Astrocyte (in vitro differentiated cells and primary cell): ENCODE results near the gene HSPA12B. TPM values are rescaled to one million over a fixed set of nuclear protein-coding genes. Genes with fewer than 3 reads are reported as not detected.

Experiments
- DNase-seq: peaks from one replicate; pipeline ENCODE4 v3.0.0-alpha.2; 2010; ENCODE audit warnings: low read depth
- FAIRE-seq: peaks from 2 replicates; lab custom pipeline; 2011; peaks lifted over from hg19 to GRCh38; lab: Jason Lieb, UNC
- H2AFZ ChIP-seq: 2 replicates; pipeline ENCODE4 v1.6.0; 2012; ENCODE audit warnings: low read depth, low read length, inconsistent platforms
- H3K27ac ChIP-seq: 2 replicates; pipeline ENCODE4 v1.5.1; 2011; ENCODE audit warnings: low read depth, low read length, inconsistent platforms
- H3K27me3 ChIP-seq: 2 replicates; pipeline ENCODE4 v1.6.0; 2011; ENCODE audit warnings: low read length, inconsistent platforms; ENCODE audit not compliant: insufficient read depth
- H3K36me3 ChIP-seq: 2 replicates; pipeline ENCODE4 v1.5.1; 2011; ENCODE audit warnings: low read length, inconsistent platforms; ENCODE audit not compliant: insufficient read depth
- H3K4me1 ChIP-seq: 2 replicates; pipeline ENCODE4 v1.5.1; 2011; ENCODE audit warnings: low read length, inconsistent platforms; ENCODE audit not compliant: insufficient read depth
- H3K4me2 ChIP-seq: 2 replicates; pipeline ENCODE4 v1.6.0; 2012; ENCODE audit warnings: low read length, inconsistent platforms
- H3K4me3 ChIP-seq: 2 replicates; pipeline ENCODE4 v1.5.1; 2011; ENCODE audit warnings: low read depth, mild to moderate bottlenecking, low read length, inconsistent platforms; ENCODE audit not compliant: insufficient read depth
- H3K79me2 ChIP-seq: 2 replicates; pipeline ENCODE4 v1.6.0; 2012; ENCODE audit warnings: mild to moderate bottlenecking, low read length, inconsistent platforms; ENCODE audit not compliant: insufficient read depth
- H3K9ac ChIP-seq: 2 replicates; pipeline ENCODE4 v1.6.0; 2012; ENCODE audit warnings: mild to moderate bottlenecking, low read length, inconsistent platforms
- H3K9me3 ChIP-seq: 2 replicates; pipeline ENCODE4 v1.5.1; 2012; ENCODE audit warnings: low read depth, mild to moderate bottlenecking, low read length, inconsistent platforms; ENCODE audit not compliant: insufficient read depth
- H4K20me1 ChIP-seq: 2 replicates; pipeline ENCODE4 v1.6.0; 2012; ENCODE audit warnings: low read length, inconsistent platforms; ENCODE audit not compliant: insufficient read depth
- H3K27ac Mint-ChIP-seq: one replicate; pipeline ENCODE4 v1.8.0; 2021; ENCODE audit warnings: mild to moderate bottlenecking, mixed read lengths; ENCODE audit not compliant: unreplicated experiment
- H3K27me3 Mint-ChIP-seq: one replicate; pipeline ENCODE4 v1.8.0; 2021; ENCODE audit warnings: low read depth, mixed read lengths; ENCODE audit not compliant: unreplicated experiment
- H3K36me3 Mint-ChIP-seq: one replicate; pipeline ENCODE4 v1.8.0; 2021; ENCODE audit warnings: low read depth, mixed read lengths; ENCODE audit not compliant: unreplicated experiment
- H3K4me1 Mint-ChIP-seq: one replicate; pipeline ENCODE4 v1.8.0; 2021; ENCODE audit warnings: low read depth, mixed read lengths; ENCODE audit not compliant: unreplicated experiment
- H3K4me3 Mint-ChIP-seq: one replicate; pipeline ENCODE4 v1.8.0; 2021; ENCODE audit warnings: mild to moderate bottlenecking, moderate library complexity, mixed read lengths; ENCODE audit not compliant: unreplicated experiment
- H3K9me3 Mint-ChIP-seq: one replicate; pipeline ENCODE4 v1.8.0; 2021; ENCODE audit warnings: mild to moderate bottlenecking, mixed read lengths; ENCODE audit not compliant: unreplicated experiment
- CTCF ChIP-seq: IDR thresholded peaks from 2 replicates; pipeline ENCODE4 v1.5.1; 2011; ENCODE audit warnings: low read depth, mild to moderate bottlenecking, inconsistent platforms, low read length, moderate library complexity; ENCODE audit not compliant: insufficient read depth
- EZH2 ChIP-seq: IDR thresholded peaks from 2 replicates; pipeline ENCODE4 v1.6.1; 2012; ENCODE audit warnings: mild to moderate bottlenecking, low read length, inconsistent platforms; ENCODE audit not compliant: insufficient read depth
- total RNA-seq: library from RNA; stranded (reverse); gene quantifications from 2 replicates; pipeline ENCODE4 v1.2.1, GENCODE V29; 2021

The HSPA12B gene
- total RNA-seq, 1 donor from 2014 or later = not detected

DNA sequence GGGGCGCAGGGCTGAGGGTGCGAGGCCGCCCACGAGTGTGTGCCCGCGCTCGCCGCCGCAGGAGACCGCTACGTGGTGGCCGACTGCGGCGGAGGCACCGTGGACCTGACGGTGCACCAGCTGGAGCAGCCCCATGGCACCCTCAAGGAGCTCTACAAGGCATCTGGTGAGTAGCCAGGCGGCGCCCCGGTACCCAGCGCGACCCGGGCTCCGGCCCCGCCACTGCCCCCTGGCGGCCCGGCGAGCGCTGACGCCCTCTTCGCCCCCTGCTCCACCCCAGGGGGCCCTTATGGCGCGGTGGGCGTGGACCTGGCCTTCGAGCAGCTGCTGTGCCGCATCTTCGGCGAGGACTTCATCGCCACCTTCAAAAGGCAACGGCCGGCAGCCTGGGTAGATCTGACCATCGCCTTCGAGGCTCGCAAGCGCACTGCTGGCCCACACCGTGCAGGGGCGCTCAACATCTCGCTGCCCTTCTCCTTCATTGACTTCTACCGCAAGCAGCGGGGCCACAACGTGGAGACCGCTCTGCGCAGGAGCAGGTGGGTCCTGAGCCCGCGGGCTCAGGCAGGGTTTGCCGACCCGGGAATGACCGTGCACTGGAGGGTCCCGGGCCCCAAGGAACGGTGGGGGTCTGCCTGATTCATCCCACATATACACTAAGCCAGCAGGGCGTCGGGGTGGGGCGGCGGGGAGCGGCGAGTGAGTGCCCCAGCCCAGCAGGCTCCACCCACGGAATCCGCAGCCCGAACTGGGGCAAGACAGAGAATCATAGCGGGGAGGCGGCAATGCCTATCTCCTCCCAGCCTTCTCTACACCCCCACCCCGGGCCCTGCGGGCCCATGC is 17.4 kb downstream of the HSPA12B start:
- peak; percentile 38 for TF ChIP-seq CTCF
- no peak for TF ChIP-seq EZH2
- no peaks in the 10 kb centered on the region for H3K36me3 ChIP-seq

GRCh38 chr20:3751305-3751674 is 18.8 kb downstream of the HSPA12B start:
- Histone ChIP-seq H3K36me3 (no peaks in the 10 kb centered on the region), H3K4me1 (peaks cover 5% of the 10 kb centered on the region), H3K9ac (no peak overlapping the region), H3K9me3 (no peaks in the 10 kb centered on the region), H3K27me3 (peaks cover 13% of the 10 kb centered on the region), H3K79me2 (no peaks in the 10 kb centered on the region), H3K4me2 (peak overlapping the region; percentile 83), H3K4me3 (no peak overlapping the region), H4K20me1 (peaks cover 20% of the 10 kb centered on the region), H3K27ac (no peak overlapping the region), H2AFZ (no peak overlapping the region)
- peaks cover 7% of the 10 kb centered on the region for H3K9me3 Mint-ChIP-seq
- DNase-seq (no peak), FAIRE-seq (no peak)
- H3K27me3 Mint-ChIP-seq = peaks cover 48% of the 10 kb centered on the region
- TF ChIP-seq CTCF (no peak), EZH2 (no peak)
- H3K36me3 Mint-ChIP-seq = peaks cover 7% of the 10 kb centered on the region
- H3K4me1 Mint-ChIP-seq = no peaks in the 10 kb centered on the region
- no peak overlapping the region for H3K4me3 Mint-ChIP-seq
- no peak overlapping the region for H3K27ac Mint-ChIP-seq

More for the DNA sequence above, 17.4 kb downstream of the HSPA12B start:
- peaks cover 20% of the 10 kb centered on the region for H4K20me1 ChIP-seq
- H3K4me3 ChIP-seq = no peak overlapping the region
- H3K9me3 ChIP-seq = no peaks in the 10 kb centered on the region
- H3K4me1 Mint-ChIP-seq = no peaks in the 10 kb centered on the region
- H3K4me3 Mint-ChIP-seq = no peak overlapping the region
- H3K27ac ChIP-seq = no peak overlapping the region
- peak overlapping the region; percentile 19 for H2AFZ ChIP-seq
- peaks cover 3% of the 10 kb centered on the region for H3K36me3 Mint-ChIP-seq
- H3K79me2 ChIP-seq = no peaks in the 10 kb centered on the region
- peak overlapping the region; percentile 68 for H3K4me2 ChIP-seq
- no peak overlapping the region for H3K27ac Mint-ChIP-seq
- FAIRE-seq (no peak), DNase-seq (no peak)
- peaks cover 7% of the 10 kb centered on the region for H3K9me3 Mint-ChIP-seq
- H3K4me1 ChIP-seq = peaks cover 5% of the 10 kb centered on the region
- no peak overlapping the region for H3K9ac ChIP-seq
- H3K27me3 ChIP-seq = peaks cover 15% of the 10 kb centered on the region
- peaks cover 57% of the 10 kb centered on the region for H3K27me3 Mint-ChIP-seq
